Measurements from ENCODE around the gene OR10G7. TPM values are rescaled to one million over a fixed set of nuclear protein-coding genes. Genes with fewer than 3 reads are reported as not detected.

OR10G7 gene
- total RNA-seq, 4 donors from 2014 or later = not detected

- no peak for TF ChIP-seq CTCF (IDR thresholded peaks at IDR 0.05; ENCODE audit: low read depth)
These were observed 1.6 kb downstream of the OR10G7 start for GRCh38 chr11:124039557-124039956.

- no peak for TF ChIP-seq CTCF (IDR thresholded peaks at IDR 0.05; ENCODE audit: low read depth)
These were observed 4.5 kb downstream of the OR10G7 start for GRCh38 chr11:124036666-124037065.

GRCh38 chr11:124026498-124026897 lies 14.6 kb downstream of the OR10G7 start, which contains the start of gene OR10G8:
Gene OR10G8, plus strand, starts transcription at chr11:124026798. Its CDS starts 2,825 bp downstream, at chr11:124029623.
- TF ChIP-seq CTCF (IDR thresholded peaks at IDR 0.05; ENCODE audit: low read depth) = no peak

- TF ChIP-seq CTCF (IDR thresholded peaks at IDR 0.05; ENCODE audit: low read depth) = no peak
These were observed 28.4 kb downstream of the OR10G7 start, which contains the start of gene OR10G4 for GRCh38 chr11:124012697-124013096. Gene OR10G4, plus strand, starts transcription at chr11:124012997. Its CDS starts 2,578 bp downstream, at chr11:124015575.

GRCh38 chr11:123995119-123995518 lies 46.0 kb downstream of the OR10G7 start, which contains the start of gene OR10G6:
Gene OR10G6, minus strand, starts transcription at chr11:123995161. Its CDS starts 0 bp downstream, at chr11:123995161.
- no peak for TF ChIP-seq CTCF (IDR thresholded peaks at IDR 0.05; ENCODE audit: low read depth)

Other genes with a start within 250 kb of the OR10G7 start
- gene OR6M1, start 235.0 kb downstream of the OR10G7 start, total RNA-seq = not detected
- not detected for gene TMEM225, start 155.7 kb downstream of the OR10G7 start, total RNA-seq
- not detected for gene OR8D4, start 139.2 kb downstream of the OR10G7 start, total RNA-seq
- not detected for gene OR4D5, start 101.7 kb downstream of the OR10G7 start, total RNA-seq
- gene OR6T1, start 97.5 kb downstream of the OR10G7 start, total RNA-seq = not detected
- gene OR10S1, start 63.5 kb downstream of the OR10G7 start, total RNA-seq = not detected
- not detected for gene OR10G6, start 46.2 kb downstream of the OR10G7 start, total RNA-seq
- gene OR10G4, start 28.3 kb downstream of the OR10G7 start, total RNA-seq = not detected
- not detected for gene OR10G9, start 18.3 kb downstream of the OR10G7 start, total RNA-seq
- not detected for gene OR10G8, start 14.5 kb downstream of the OR10G7 start, total RNA-seq
- 10 to 100 TPM; 14.1 to 46.1 (median 20.4) TPM for gene VWA5A, start 74.1 kb upstream of the OR10G7 start, total RNA-seq
- gene OR10D3, start 142.0 kb upstream of the OR10G7 start, total RNA-seq = not detected
- not detected for gene OR8G1, start 199.8 kb upstream of the OR10G7 start, total RNA-seq
- 1 to 10 TPM in 1 of 4 donors, not detected in 3; 1.5 TPM for gene OR8G5, start 215.1 kb upstream of the OR10G7 start, total RNA-seq

Measured in subcutaneous adipose tissue (tissue), 4 donors.